SKM-1 (cell line): ENCODE results near the gene TMEM190.
"Not testable (repeated sequence)": the region's sequence is repeated elsewhere in the genome, so short reads cannot be mapped to it uniquely, and the experiment has no call there.

Experiments used
- DNase-seq: peaks from one replicate; lab custom pipeline; 2025; ENCODE audit not compliant: unreplicated experiment; lab: John Stamatoyannopoulos, UW

The TMEM190 gene

GRCh38 chr19:55376241-55376933 is at the start of gene TMEM190:
TSS of gene TMEM190 (plus strand) at chr19:55376826. CDS start at chr19:55376854, 28 bp downstream.
- DNase-seq, result no peak

- DNase-seq, result not testable (repeated sequence)
Observed at GRCh38 chr19:55328774-55329318, 47.8 kb upstream of the TMEM190 start.

GRCh38 chr19:55329791-55330190 is 46.8 kb upstream of the TMEM190 start:
- not testable (repeated sequence) for DNase-seq

GRCh38 chr19:55333870-55334269 is 42.8 kb upstream of the TMEM190 start:
- no peak for DNase-seq

- DNase-seq, result no peak
Observed at GRCh38 chr19:55336101-55336500, 40.5 kb upstream of the TMEM190 start.

- peak; percentile 98 for DNase-seq
Observed at GRCh38 chr19:55339105-55339888, 37.3 kb upstream of the TMEM190 start, which contains the start of gene KMT5C. TSS of gene KMT5C (plus strand) at chr19:55339876. CDS start at chr19:55341937, 2,061 bp downstream.

GRCh38 chr19:55339889-55340783 is 36.5 kb upstream of the TMEM190 start:
- DNase-seq, result no peak

GRCh38 chr19:55340784-55341147 is 35.9 kb upstream of the TMEM190 start:
- DNase-seq, result no peak

GRCh38 chr19:55341171-55341588 is 35.4 kb upstream of the TMEM190 start:
- no peak for DNase-seq

- no peak for DNase-seq
Observed at GRCh38 chr19:55341595-55342531, 34.8 kb upstream of the TMEM190 start.

- DNase-seq, result no peak
Observed at GRCh38 chr19:55344444-55344843, 32.2 kb upstream of the TMEM190 start.

GRCh38 chr19:55345101-55345817 is 31.4 kb upstream of the TMEM190 start:
- no peak for DNase-seq

- DNase-seq, result no peak
Observed at GRCh38 chr19:55345818-55346724, 30.6 kb upstream of the TMEM190 start.

GRCh38 chr19:55346725-55347441 is 29.7 kb upstream of the TMEM190 start:
- no peak for DNase-seq

- DNase-seq, result no peak
Observed at GRCh38 chr19:55347442-55348009, 29.1 kb upstream of the TMEM190 start.

GRCh38 chr19:55348317-55349034 is 28.1 kb upstream of the TMEM190 start:
- no peak for DNase-seq
